Measurements from ENCODE around the gene MNS1. TPM values are rescaled to one million over a fixed set of nuclear protein-coding genes. Genes with fewer than 3 reads are reported as not detected.

Gene MNS1
- total RNA-seq, 4 donors from 2014 or later, result 0.38 to 1.8 (median 0.84) TPM

DNA sequence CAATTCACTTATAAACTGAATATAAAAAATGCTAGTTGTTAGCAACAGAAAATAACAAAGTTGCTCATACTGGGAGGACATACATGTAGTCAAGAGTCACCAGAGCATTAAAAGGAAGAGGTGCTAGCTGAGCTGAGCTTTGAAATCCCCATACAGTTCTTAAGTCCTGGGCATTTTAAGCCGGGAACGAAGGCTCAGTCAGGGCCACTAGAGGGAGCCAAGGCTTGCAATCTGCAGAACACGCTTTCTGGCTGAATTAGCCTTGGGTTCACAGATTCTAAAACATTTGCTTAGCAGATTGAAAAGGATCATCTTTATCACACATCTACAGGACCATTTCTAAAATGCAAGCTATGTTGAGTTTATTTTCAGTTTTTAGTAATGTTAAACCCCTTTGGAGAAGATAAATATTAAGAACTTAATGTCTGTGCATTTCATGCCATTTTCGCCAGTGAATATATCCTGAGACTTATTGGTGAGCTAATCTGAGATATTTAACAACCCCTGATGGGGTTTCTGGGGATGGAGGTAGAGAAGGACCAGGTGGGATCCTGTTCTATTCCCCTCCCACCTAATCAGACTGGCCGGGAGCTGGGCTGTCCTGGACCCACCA lies 26.3 kb upstream of the MNS1 start:
- TF ChIP-seq, protein P1, sequence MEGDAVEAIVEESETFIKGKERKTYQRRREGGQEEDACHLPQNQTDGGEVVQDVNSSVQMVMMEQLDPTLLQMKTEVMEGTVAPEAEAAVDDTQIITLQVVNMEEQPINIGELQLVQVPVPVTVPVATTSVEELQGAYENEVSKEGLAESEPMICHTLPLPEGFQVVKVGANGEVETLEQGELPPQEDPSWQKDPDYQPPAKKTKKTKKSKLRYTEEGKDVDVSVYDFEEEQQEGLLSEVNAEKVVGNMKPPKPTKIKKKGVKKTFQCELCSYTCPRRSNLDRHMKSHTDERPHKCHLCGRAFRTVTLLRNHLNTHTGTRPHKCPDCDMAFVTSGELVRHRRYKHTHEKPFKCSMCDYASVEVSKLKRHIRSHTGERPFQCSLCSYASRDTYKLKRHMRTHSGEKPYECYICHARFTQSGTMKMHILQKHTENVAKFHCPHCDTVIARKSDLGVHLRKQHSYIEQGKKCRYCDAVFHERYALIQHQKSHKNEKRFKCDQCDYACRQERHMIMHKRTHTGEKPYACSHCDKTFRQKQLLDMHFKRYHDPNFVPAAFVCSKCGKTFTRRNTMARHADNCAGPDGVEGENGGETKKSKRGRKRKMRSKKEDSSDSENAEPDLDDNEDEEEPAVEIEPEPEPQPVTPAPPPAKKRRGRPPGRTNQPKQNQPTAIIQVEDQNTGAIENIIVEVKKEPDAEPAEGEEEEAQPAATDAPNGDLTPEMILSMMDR (IDR thresholded peaks at IDR 0.05; ENCODE audit: low read depth), result no peak

DNA sequence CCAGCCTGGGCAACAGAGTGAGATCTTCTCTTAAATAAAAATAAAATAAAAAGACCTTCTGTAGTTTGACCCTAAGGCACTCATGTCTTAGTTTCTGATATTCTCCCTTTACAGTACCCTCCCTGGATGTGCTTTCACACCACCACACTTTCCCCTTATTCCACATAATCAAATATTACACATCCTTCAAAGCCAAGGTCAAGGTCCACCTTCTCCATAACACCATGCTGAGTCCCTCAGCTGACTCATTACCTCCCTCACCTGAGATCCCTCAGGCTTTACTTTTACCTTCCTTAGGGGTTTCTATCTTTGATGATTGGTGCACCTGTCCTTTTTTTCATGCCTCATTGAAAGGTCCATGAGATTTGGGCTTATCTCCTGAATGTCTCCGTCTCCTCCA lies 25.5 kb upstream of the MNS1 start:
- TF ChIP-seq, protein P1 (IDR thresholded peaks at IDR 0.05; ENCODE audit: low read depth), result no peak

DNA sequence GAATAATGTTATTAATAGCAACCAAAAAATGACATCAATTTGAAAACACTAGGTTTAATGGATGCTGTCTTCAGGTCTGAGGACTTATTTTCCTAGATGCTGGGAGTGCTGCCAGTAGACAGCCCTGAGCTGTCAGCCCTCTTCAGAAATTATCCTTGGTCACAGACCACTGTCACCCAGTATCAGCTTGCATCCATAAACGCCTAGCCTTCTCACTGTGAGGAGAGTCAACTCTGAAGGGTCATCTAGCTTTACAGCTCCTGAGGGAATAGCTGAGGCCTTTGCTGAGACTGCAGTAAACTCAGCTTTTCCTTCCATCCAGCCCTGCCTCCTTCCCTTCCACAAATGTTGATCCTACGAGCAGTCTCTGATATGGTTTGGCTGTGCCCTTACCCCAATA lies 19.4 kb upstream of the MNS1 start:
- TF ChIP-seq, protein P1 (IDR thresholded peaks at IDR 0.05; ENCODE audit: low read depth), result no peak

DNA sequence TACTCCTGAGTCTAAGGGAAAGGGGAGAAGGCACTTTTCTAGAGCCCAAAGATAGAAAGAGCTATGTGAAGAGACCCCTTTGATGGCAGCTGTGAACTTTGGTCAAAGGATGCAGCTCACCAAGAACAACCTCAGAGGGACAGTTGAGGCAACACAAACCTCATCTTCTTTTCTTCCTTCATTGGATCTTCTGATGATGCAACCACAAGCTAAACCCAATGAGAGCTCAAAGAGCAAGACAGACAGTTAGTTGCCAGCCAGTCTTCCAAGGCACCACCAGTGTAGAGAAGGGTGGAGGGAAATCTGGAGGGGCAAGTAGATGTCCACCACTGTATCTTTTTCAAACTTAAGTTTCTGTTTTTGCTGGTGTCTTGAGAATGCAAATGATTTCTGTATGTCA lies 10.4 kb upstream of the MNS1 start:
- TF ChIP-seq, protein P1 (IDR thresholded peaks at IDR 0.05; ENCODE audit: low read depth), result no peak

DNA sequence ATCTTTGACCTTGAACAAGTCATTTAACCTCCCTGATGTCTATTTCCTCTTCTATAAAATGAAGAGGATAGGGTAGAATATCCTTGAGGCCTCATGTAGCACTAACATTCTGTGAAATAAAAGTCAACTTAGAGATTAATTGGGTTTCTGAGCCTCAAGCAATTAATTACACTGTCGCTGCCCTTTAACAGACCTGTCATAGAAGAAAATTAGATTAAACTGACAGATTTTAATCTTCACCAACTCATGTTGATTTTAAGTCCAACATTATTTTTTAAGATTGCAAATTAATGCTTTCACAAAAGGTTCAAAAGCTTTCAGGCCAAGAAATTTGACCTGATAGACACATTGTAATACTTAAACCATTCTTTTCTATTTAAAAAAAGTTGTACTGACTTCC lies 8.1 kb upstream of the MNS1 start:
- TF ChIP-seq, protein P1 (IDR thresholded peaks at IDR 0.05; ENCODE audit: low read depth), result no peak

DNA sequence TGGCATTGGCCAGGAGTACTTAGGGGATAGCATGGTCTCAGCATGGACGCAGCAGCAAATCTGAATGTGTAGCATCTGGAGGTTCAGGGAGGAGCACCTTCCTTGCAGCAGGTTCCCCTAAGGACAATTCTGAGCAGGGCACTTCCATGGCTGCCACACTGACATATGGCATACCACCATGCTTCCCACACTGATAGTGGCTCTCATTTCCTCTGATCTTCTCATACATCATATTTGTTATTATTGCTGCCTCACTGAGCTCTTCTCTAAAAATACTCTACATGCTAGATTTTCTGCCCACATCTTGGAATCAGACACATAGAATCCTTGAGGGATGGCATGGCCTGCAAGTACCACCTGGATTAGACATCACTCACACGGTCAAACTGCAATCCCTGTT lies 7.3 kb upstream of the MNS1 start:
- TF ChIP-seq, protein P1 (IDR thresholded peaks at IDR 0.05; ENCODE audit: low read depth), result no peak

DNA sequence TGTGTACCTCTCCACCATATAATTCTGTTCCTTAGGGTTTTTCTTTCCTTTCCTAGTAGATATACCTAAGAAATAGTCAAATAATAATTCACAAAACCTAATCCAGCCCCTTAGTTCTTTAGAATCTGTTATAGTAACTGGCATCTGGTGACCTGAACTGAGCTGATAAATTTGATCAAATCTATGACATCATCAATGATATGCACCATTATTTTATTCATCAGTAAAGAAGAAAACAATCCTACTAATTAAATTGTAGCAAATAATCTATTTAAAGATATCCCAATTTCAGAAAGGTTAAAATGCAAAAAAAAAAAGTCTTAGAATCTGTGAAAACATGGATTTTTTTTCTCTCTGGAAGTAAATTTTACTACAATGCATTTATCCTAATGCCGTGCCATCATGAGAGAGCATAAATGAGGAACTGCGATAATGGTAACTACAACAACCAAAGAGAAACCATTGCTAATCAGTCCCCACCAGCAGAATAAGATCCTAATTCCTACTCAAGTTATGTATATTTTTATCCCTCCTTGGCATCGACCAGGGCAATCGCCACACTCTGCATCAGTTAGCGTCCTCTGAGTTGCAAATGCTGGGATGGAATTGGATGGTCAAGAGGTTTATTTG lies 6.6 kb upstream of the MNS1 start:
- TF ChIP-seq, protein P1 (IDR thresholded peaks at IDR 0.05; ENCODE audit: low read depth), result no peak
